Suprapubic skin (tissue), 3 donors: ENCODE results near the gene CFAP119.

Experiments
- CTCF ChIP-seq, 2 donors: fragments of 200-600 bp in 1 of 2; fragments of 450-650 bp in 1 of 2; sonication (generic) in 1 of 2; IDR thresholded peaks; one replicate each; pipeline ENCODE4 v1.5.1; 2016 to 2019; ENCODE audit warnings: antibody characterized with exemption in 2 of 2, mild to moderate bottlenecking in 1 of 2, moderate library complexity in 1 of 2
- POLR2A ChIP-seq, 2 donors: fragments of 450-650 bp; IDR thresholded peaks; one replicate each; pipeline ENCODE4 v1.6.1; 2017; ENCODE audit warnings: antibody characterized with exemption in 2 of 2, mild to moderate bottlenecking in 2 of 2, moderate library complexity in 2 of 2

- TF ChIP-seq POLR2A (IDR thresholded peaks at IDR 0.05) (no peak), CTCF (IDR thresholded peaks at IDR 0.05) (no peak)
These were observed 30.5 kb downstream of the CFAP119 start for GRCh38 chr16:30731411-30731810.
